ENCODE results near the gene OTUD7B. TPM values are rescaled to one million over a fixed set of nuclear protein-coding genes. Genes with fewer than 3 reads are reported as not detected.
A peak's percentile ranks its signal among the peaks of the same experiment; 100 is the strongest.

Gene OTUD7B
- total and polyA plus RNA-seq, 4 donors, result 4.0 to 28.3 (median 17.1) TPM

- ATAC-seq (ENCODE audit: insufficient read depth, low FRiP score), result no peak
- WGBS, 2 donors, result 52 to 78% methylated on average over 2 of the region's 2 CpGs
Measured at GRCh38 chr1:150005606-150006005, 4.9 kb downstream of the OTUD7B start.

GRCh38 chr1:150003801-150004200, 6.7 kb downstream of the OTUD7B start:
- H3K27ac ChIP-seq (ENCODE audit: low read depth in 1 of 2, low read length in 1 of 2), result no peak overlapping the region
- no peak for TF ChIP-seq CTCF (IDR thresholded peaks at IDR 0.05; ENCODE audit: control extremely low read depth, extremely low read depth)
- no peaks in the 10 kb centered on the region for H3K9me3 ChIP-seq (ENCODE audit: control insufficient read depth in 4 of 4, insufficient read depth in 3 of 4, low read length in 3 of 4)
- DNase-seq, result no peak
- ATAC-seq (ENCODE audit: insufficient read depth, low FRiP score), result no peak
- H3K36me3 ChIP-seq (ENCODE audit: control insufficient read depth in 4 of 4, insufficient read depth in 4 of 4, low read length in 4 of 4), result peaks cover 0 to 14% (median 2%) of the 10 kb centered on the region in 4 donors
- 80 to 88% methylated on average over 3 of the region's 3 CpGs for WGBS, 2 donors
- peaks cover 5 to 24% (median 15%) of the 10 kb centered on the region in 5 donors for H3K4me1 ChIP-seq (ENCODE audit: control insufficient read depth in 5 of 5, insufficient read depth in 5 of 5, low read length in 5 of 5)
- no peak overlapping the region for H3K9ac ChIP-seq (ENCODE audit: insufficient read depth in 1 of 2, low read length in 2 of 2)
- no peaks in the 10 kb centered on the region for H3K27me3 ChIP-seq (ENCODE audit: control insufficient read depth in 3 of 3, insufficient read depth in 3 of 3, low read length in 2 of 3)
- no peak overlapping the region for H3K4me3 ChIP-seq

More at GRCh38 chr1:150005606-150006005, 4.9 kb downstream of the OTUD7B start:
- Histone ChIP-seq H3K9me3 (ENCODE audit: control insufficient read depth in 4 of 4, insufficient read depth in 3 of 4, low read length in 3 of 4) (no peaks in the 10 kb centered on the region), H3K9ac (ENCODE audit: insufficient read depth in 1 of 2, low read length in 2 of 2) (no peak overlapping the region), H3K36me3 (ENCODE audit: control insufficient read depth in 4 of 4, insufficient read depth in 4 of 4, low read length in 4 of 4) (peaks cover 0 to 11% (median 1%) of the 10 kb centered on the region in 4 donors), H3K27ac (ENCODE audit: low read depth in 1 of 2, low read length in 1 of 2) (no peak overlapping the region), H3K27me3 (ENCODE audit: control insufficient read depth in 3 of 3, insufficient read depth in 3 of 3, low read length in 2 of 3) (no peaks in the 10 kb centered on the region), H3K4me3 (no peak overlapping the region), H3K4me1 (ENCODE audit: control insufficient read depth in 5 of 5, insufficient read depth in 5 of 5, low read length in 5 of 5) (peaks cover 5 to 20% (median 15%) of the 10 kb centered on the region in 5 donors)
- DNase-seq, result no peak
- no peak for TF ChIP-seq CTCF (IDR thresholded peaks at IDR 0.05; ENCODE audit: control extremely low read depth, extremely low read depth)

GRCh38 chr1:150002217-150002616, 8.3 kb downstream of the OTUD7B start:
- Histone ChIP-seq H3K27me3 (ENCODE audit: control insufficient read depth in 3 of 3, insufficient read depth in 3 of 3, low read length in 2 of 3) (no peaks in the 10 kb centered on the region), H3K9ac (ENCODE audit: insufficient read depth in 1 of 2, low read length in 2 of 2) (no peak overlapping the region), H3K36me3 (ENCODE audit: control insufficient read depth in 4 of 4, insufficient read depth in 4 of 4, low read length in 4 of 4) (peaks cover 0 to 17% (median 2%) of the 10 kb centered on the region in 4 donors), H3K4me3 (no peak overlapping the region), H3K4me1 (ENCODE audit: control insufficient read depth in 5 of 5, insufficient read depth in 5 of 5, low read length in 5 of 5) (peaks cover 0 to 18% (median 5%) of the 10 kb centered on the region in 5 donors), H3K9me3 (ENCODE audit: control insufficient read depth in 4 of 4, insufficient read depth in 3 of 4, low read length in 3 of 4) (no peaks in the 10 kb centered on the region), H3K27ac (ENCODE audit: low read depth in 1 of 2, low read length in 1 of 2) (peak overlapping the region in 1 of 2 donors; percentile 33)
- no peak for ATAC-seq (ENCODE audit: insufficient read depth, low FRiP score)
- TF ChIP-seq CTCF (IDR thresholded peaks at IDR 0.05; ENCODE audit: control extremely low read depth, extremely low read depth), result no peak
- 83 to 87% methylated on average over 2 of the region's 2 CpGs for WGBS, 2 donors
- DNase-seq, result no peak

GRCh38 chr1:150001415-150001814, 9.1 kb downstream of the OTUD7B start:
- H3K4me3 ChIP-seq, result no peak overlapping the region
- peaks cover 0 to 21% (median 6%) of the 10 kb centered on the region in 5 donors for H3K4me1 ChIP-seq (ENCODE audit: control insufficient read depth in 5 of 5, insufficient read depth in 5 of 5, low read length in 5 of 5)
- no peak for ATAC-seq (ENCODE audit: insufficient read depth, low FRiP score)
- no peak for TF ChIP-seq CTCF (IDR thresholded peaks at IDR 0.05; ENCODE audit: control extremely low read depth, extremely low read depth)
- no peaks in the 10 kb centered on the region for H3K27me3 ChIP-seq (ENCODE audit: control insufficient read depth in 3 of 3, insufficient read depth in 3 of 3, low read length in 2 of 3)
- H3K27ac ChIP-seq (ENCODE audit: low read depth in 1 of 2, low read length in 1 of 2), result no peak overlapping the region
- H3K36me3 ChIP-seq (ENCODE audit: control insufficient read depth in 4 of 4, insufficient read depth in 4 of 4, low read length in 4 of 4), result peaks cover 0 to 17% (median under 1%) of the 10 kb centered on the region in 4 donors
- H3K9me3 ChIP-seq (ENCODE audit: control insufficient read depth in 4 of 4, insufficient read depth in 3 of 4, low read length in 3 of 4), result no peaks in the 10 kb centered on the region
- no peak overlapping the region for H3K9ac ChIP-seq (ENCODE audit: insufficient read depth in 1 of 2, low read length in 2 of 2)
- 88 to 92% methylated on average over 1 of the region's 1 CpG for WGBS, 2 donors
- peak in 1 of 3 donors; percentile 19 for DNase-seq
